GM21367 (cell line): Measurements from ENCODE around the gene LYL1.

Experiments
- ATAC-seq: cut with Tn5 transposase; IDR thresholded peaks from one replicate; pipeline ENCODE4 v1.9.1; 2021; ENCODE audit not compliant: unreplicated experiment

Gene LYL1

DNA sequence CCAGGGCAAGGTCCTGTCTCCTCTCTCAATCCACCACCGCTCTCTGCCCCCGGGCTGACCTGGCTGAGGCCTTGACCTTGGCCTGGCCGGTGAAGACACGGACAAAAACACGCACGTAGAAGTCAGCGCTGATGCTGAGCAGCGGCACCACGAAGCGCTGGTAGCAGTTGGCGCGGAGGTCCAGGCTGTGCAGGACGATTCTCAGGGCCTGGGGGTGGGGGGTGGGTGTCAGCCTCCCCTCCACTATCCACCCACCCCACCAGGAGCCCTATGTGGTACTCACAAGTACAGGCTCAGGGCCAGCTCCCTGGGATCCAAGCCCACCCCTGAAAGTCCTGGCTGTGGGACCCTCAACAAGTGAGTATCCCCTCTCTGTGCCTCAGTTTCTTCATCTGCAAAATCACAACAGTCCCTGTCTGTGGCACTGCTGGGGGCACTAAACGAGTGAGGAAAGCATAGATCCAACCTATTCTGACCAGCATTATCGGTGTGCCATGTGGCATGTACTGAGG lies 7.5 kb upstream of the LYL1 start:
- no peak for ATAC-seq

DNA sequence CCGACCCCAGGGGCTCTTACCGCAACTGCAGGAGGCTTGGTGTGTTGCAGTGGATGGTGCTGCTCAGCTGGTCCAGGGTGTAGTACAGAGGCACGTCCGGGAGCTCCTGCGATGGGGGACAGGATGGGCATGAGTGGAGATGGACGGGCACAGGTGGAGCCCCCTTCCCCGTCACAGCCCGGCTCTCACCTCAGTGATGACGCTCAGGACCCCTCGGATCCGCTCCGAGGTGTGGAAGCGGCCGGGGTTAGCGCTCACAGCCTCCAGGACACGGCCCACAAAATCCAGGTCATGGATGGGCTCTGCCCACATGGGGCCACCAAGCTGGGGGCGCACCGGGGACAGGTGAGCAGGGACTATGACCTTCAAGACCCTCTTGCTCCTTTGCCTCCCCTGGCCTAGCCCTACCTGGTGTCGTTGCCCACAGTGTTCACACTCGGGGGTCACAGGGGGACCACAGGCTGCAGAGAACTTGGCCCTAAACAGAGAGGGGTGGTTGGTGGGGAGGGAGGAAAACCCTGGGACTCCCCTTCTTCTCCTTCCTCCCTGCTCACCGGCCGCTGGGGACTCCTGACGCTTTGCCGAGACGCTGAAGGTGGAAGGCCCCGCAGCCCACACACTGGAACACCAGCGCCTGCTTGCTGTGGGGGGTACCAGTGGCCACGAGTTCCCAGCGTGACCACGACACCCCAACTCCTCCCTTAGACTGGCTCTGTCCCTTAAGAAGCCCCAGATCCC lies 6.9 kb upstream of the LYL1 start:
- ATAC-seq = no peak

DNA sequence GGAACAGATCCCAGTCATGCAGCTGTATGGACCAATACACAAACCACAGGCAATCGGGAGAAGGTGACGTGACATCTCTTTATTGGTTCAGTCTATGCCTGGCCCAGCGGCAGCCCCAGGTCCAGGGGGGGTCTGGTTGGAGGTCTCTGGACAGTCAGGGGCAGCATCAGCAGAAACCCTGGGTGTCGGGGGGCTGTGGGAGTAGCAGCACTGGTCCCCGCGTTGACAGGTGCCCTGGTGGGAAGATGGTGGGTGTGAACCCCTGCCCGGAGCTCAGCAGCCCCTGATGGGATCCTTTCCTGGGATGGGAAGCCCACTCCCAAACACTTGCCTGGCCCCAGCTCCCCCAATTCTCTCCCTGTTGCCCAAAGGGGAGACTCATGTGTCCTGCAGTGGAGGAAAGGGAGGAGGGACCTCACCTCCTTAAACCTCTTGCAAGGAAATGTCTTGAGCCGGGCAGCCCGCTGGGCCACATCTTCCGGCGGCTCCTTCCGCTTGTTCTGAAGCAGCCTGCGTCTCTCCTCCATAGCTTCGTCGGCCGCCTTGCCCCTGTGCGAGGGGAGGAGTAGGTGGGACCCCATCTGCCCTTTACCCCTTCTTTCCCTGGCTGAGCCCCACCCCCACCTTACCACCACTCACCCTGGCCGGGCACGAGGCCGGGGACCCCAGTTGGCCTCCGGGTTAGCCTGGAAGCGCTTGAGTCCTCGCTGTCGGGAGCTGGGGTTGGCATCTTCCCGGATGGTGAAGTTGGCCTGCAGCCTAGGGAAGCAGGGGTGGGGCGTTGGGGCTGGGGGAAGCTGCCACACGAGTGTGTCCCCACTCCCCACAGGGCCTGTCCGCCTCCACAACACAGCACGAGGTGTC lies 2.4 kb upstream of the LYL1 start:
- no peak for ATAC-seq

DNA sequence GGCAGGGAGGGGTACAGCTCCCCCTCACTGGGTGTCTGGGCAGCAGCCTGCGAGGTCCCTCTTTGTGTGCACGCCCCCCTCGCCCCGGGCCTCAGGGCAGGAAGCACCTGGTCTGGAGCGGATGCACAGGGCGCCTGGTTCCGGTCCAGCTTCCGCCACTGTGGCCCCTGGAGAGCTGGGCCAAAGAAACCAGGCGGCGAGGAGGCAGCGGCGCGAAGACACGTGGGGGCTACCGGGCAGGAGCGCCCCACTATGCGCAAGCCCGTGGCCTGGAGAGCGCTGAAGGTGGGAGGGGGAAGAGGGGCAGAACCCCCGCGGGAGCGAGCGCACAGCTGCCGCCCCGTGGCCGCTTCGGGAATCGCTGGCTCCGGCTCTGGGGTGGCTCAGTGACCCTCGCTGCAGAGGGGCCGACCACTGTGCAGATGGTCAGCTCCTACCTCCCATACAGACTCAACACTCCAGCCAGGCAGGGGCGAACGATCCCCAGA lies 1.7 kb upstream of the LYL1 start:
- peak; percentile 28 for ATAC-seq

DNA sequence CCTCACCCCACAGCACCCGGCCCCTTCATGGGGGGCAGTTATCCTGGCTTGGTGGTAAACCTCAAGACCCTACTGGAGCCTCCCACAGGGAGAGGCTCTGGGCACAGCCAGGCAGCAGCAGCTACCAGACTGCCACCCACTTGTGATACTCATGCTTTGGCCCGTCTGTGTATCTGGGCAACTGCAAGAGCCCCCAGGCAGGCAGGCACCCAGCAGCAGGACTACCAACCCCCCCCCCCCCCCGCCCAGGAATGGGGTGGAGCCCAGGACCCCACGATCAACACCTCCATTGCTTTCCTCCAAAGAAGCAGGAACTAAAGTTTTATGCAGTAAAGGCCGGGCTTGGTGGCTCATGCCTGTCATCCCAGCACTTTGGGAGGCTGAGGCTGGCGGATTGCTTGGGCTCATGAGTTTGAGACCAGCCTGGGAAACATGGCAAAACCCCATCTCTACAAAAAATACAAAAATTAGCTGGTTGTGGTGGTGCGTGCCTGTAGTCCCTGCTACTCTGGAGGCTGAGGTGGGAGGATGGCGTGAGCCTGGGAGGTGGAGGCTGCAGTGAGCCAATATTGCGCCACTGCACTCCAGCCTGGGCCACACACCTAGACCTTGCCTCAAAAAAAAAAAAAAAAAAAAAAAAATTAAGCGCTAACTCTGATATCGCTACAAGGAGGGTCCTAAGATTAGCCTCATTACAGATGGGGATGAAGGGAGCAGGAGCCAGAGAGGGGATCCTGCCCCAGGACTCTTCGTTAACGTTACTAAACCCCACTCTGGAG lies 1.1 kb upstream of the LYL1 start:
- no peak for ATAC-seq

DNA sequence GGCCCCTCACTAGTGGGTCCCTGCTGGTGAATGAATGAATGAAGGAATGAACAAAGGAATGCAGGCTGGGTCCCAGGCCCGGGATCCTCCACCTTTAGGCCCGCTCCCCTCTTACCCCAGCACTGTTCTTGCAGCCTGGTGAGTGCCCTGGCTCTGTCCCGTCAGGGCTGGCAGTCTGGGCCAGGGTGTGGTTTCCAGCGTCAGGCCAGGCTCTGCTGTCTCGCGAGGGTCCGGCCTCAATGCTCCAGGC lies 317 bp downstream of the LYL1 start:
- no peak for ATAC-seq

DNA sequence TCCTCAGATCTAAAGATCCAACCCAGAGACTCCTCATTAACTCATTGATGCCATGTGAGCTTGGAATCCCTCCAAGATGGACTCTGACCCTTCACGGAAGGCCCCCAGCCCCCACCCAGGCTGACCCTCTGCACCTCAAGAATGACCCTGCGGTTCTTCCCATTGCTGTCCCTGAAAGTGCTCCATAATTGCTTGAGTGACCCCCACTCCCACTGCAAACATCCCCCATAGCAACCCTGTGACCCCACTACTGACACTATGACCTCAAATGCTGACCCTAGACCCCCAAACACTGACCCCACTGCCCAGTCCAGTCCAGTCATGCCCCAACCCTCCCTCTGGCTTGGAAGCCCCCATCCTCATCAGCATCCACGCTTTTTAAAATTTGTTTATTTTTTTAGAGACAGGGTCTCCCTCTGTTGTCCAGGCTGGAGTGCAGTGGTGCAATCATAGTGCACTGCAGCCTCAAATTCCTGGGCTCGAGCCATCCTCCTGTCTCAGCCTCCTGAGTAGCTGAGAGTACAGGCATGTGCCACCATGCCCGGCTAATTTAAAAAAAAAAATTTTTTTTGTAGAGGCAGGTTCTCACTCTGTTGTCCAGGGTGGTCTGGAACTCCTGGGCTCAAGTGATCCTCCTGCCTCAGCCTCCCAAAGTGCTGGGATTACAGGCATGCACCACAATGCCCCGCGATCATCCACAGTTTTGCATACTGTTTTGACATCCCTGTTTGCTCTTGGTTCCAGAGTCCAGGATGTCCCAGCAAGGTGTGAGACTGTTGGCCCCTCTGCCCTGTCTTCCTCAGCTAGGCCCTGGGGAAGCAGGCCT lies 855 bp downstream of the LYL1 start:
- ATAC-seq = no peak

DNA sequence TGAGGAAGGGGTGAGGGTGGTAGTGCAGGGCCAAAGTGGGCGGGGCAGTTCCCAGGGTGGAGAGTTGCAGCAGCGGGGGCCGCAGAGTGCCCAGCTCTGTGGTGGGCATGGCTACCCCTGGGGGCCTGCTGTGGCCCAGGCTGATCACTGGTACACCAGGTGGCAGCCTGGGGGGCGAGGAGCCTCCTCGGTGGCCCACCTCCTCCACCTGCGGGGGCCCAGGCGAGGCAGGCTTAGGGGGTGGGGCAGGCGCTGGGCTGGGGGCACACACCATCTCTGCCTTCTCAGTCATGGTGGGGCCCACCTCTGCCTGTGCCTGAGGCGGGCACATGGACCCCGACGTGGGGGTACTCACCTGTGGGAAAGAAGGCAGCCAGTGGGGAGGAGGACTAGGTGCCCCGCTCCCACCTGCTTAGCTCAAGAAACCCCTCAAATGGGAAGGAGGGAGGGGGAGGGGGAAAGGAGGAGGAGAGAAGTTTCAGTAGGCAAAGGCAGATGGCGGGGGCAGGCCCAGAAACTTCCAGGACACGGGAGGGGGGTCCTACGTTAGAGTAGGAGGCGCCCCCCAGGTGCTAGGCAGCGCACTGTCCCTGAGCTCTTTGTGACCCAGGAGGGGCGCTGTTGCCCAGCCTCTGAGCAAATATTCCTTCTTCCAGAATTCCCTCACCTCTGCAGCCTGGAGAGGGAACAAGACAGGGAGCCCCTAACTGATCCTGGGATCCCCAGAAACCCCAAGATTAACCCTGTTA lies 1.6 kb downstream of the LYL1 start:
- ATAC-seq = no peak

DNA sequence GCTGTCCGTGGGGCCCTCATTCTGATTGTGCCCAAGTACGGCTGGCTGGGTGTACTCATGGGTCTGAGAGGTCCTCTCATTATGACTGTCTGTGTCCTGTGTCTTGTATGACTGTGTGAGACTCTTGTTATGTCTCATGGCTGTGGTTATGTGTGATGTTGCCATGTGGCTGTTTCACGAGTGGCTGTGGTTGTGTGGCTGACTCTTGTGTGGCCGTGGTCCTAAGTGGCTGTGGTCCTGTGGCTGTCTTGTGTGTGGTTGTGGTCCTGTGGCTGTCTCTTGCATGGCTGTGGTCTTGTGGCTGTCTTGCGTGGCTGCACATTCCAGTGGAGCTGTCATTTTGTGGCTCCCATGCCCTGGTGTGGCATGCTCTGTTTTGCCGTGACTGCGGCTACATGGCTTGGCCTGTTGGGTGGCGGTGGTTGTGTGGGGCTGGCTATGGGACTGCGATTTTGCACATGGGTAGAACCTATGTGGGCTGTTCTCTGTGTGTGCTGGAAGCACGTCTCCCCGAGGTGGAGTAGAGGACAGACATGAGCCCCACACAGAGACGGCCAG lies 2.5 kb downstream of the LYL1 start:
- no peak for ATAC-seq

DNA sequence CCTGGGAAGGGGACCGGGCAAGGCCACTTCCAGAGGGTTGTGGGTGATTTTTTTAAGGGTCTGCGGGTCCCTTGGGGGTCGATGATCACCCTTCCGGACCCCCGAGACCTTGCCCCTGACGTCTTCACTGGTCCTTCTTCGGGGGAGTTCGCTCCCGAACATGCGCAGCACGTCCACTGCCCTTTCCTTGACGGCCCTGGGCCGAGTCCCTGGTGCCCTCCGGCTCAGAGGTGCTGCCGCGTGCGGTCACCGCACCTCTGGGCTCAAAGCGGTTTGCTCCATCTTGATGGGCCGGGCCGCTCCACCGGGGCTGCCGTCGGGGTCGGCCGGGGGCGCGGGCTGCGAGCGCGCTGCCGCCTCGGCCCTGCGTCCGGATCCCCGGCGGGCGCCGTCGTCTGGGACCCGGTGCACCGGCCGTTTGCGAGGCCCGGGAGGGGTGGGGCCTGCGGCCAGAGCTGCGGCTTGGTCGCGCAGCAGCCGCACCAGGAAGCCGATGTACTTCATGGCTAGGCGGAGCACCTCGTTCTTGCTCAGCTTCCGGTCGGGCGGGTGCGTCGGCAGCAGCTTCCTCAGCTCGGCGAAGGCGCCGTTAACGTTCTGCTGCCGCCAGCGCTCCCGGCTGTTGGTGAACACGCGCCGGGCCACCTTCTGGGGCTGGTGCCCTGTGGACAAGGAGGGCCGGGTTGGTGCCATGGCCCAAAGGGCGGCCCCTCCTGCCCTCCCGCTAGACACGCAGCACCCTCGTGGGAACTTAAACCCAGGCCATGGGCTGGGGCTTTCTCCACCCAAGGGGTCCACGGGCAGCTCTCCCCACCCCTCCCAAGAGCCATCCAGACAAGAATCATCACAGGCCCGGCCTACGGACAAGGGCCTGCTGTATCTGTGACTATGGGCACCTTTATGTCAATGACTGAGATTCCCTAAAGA lies 3.3 kb downstream of the LYL1 start:
- no peak for ATAC-seq

DNA sequence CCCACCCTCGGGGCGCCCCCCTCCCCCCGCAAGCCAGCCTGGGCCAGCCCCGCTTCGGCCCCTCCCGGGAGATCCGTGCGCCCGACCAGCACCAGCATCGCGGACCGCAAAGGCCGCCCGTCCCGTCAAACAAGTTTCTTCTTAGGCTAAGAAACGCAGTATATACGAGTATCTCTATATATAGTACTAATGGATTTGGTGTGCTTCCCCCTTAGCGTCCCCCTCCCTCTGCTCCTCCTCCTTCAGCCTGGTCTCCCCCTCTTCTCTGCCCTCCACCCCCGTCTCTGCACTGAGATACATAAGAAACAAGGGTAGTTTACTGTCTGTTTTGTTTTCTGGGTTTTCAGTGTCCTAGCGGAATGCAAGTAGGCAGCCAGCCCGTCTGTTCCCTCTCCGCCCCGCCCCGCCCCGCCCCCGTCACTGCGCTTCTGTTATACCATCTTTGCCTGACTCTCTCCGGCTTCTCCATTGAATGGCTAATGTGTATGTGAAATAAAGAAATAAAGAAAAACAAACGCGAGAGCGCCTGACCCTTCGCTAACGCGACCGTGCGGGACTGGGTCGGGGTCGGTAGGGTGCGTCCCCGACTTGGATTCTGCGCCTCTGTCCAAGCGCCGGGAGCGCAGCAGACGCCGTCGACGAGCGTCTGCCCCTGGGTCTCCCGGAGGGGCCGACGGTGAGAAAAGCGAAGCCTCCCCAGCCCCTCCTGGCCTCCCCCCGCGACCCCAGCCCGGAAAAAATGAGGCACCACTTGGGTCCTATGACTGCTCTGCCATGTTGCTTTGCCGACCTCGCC lies 4.2 kb downstream of the LYL1 start:
- no peak for ATAC-seq

DNA sequence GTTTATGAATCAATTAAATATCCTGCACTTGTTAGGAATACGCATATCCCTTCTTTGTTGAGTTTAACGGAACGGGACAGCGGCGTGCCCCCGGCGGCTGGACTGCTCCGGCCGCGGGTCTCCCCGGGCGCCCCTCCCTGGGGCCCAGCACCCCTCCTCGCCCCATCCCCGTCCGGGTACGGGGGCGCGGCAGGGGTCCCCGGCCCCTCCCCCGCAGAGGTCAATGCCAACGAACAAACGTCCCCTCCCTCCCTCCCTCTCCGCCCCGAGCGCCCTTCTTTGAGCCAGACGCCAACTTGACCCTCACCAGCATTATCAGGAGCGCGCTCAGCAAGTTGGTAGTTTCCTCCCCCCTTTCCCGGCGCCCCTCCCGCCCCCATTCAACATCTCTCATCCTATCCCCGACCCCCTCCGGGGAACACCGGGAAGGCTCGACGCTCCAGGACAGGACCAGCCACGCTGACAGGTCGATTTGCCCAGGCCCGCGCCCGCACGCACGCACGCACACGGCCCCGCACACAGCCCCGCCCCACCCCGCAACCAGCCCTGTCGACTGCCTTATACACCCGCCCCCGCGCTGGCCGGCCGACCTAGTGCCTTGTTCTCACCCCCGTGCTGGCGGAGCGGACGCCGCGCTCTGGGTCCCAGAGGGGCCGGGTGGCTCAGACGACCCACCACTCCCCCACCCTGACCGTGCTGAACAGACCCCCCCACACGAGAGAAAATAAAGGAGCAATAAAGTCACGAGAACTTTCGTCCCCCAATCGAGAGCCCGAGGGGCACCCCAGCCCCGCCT lies 5.0 kb downstream of the LYL1 start:
- no peak for ATAC-seq

DNA sequence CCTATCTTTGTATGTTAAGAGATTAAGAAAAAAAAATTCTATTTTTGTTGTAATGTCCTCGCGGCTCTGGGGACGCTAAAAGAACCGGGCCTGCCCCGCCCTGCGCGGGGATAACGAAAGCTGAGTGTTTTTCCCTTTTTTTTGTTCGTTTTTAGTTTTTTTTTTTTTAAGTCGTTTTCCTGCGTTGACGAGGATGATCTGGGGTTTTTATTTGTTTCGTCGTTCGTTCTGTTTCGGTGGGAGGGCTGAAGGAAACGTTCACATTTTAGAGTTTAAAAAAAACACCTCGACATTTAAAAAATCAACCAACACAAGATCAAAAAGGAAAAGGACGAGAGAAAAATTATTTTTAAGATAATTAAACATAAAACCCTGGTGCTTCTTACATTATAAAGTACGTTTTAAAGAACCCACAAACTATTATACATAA lies 5.6 kb downstream of the LYL1 start:
- no peak for ATAC-seq

DNA sequence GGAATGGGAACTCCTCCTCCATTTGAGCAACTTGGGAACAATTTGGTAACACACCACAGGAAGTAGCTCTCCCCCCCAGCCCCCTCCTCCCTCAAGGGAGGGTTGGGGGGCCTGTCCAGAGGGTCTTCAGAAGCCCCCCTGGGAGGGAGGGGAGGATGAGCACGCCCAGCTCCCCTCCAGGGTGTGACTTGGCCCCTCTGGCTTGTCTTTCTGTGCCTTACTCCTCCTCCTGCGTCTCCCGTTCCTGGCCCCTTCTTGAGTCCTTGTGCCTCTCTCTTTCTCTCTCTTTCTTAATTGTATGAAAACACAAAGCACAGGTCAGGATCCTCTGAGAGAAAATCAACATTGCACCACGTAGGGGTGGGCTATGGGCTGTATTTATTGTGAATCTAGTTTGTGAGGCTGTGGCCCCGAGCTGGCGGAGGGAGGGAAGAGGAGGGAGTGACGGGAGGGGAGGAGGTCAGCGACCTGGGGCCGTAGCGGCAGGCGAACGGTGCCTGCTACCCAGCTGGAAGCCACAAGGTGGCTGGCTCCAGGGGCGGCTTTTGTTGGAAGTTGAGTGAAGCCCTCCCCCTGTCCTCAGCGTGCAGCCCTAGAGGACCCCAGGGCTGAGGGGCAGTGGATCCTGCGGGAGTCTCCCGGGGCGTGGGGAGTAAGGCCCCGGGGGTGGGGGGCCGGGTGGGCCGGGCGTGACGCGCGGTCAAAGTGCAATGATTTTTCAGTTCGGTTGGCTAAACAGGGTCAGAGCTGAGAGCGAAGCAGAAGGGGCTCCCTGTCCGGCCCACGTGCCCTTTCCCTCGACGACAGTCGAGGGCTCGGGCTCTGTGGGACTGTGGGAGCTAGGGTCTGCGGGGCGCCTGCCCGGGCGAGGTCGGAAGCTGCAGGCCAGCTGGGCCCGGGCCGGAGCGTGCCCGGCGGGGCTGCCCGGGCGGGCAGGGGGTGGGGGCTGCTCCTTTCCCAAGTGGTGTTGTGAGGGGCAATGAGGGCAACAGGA lies 6.4 kb downstream of the LYL1 start:
- ATAC-seq = no peak

DNA sequence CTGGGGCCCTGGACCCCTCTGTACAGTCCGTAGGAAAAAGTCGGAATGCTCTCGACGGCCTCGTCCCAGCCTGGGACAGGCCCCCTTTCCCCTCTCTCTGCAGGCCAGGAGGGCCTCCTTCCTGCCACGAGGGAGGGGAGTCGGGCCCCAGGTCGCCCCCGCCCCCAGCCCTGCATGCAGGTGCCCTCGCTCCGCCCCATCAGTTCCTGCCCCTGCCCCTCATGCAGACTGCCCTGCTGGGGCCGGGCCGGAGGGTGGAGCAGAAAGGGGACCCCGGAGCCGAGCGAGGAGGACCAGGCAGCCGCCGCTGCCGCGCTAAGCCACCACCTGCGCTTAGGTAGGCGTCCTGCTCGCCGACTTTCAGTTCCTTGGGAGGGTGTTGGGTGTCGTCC lies 7.3 kb downstream of the LYL1 start:
- ATAC-seq = no peak
